Measurements from ENCODE around the gene SDHD.
"Not testable (repeated sequence)": the region's sequence is repeated elsewhere in the genome, so short reads cannot be mapped to it uniquely, and the experiment has no call there.

Gene SDHD

GRCh38 chr11:112086422-112087191 is at the start of gene SDHD, which contains the start of gene TIMM8B:
SDHD (plus strand) TSS chr11:112086873; CDS start chr11:112086908, 35 bp downstream.
TIMM8B (minus strand) TSS chr11:112086756; CDS start chr11:112086723, 33 bp downstream.
- peak; percentile 78 for DNase-seq (ENCODE audit: low read depth)

- DNase-seq (ENCODE audit: low read depth): no peak
These were observed 49.1 kb upstream of the SDHD start for GRCh38 chr11:112037527-112037926.

GRCh38 chr11:112042161-112042960 is 44.3 kb upstream of the SDHD start:
- no peak for DNase-seq (ENCODE audit: low read depth)

GRCh38 chr11:112042961-112043304 is 43.7 kb upstream of the SDHD start:
- DNase-seq (ENCODE audit: low read depth): no peak

GRCh38 chr11:112044961-112045360 is 41.7 kb upstream of the SDHD start:
- no peak for DNase-seq (ENCODE audit: low read depth)

- not testable (repeated sequence) for DNase-seq (ENCODE audit: low read depth)
These were observed 40.0 kb upstream of the SDHD start for GRCh38 chr11:112046647-112047046.

GRCh38 chr11:112048256-112048655 is 38.4 kb upstream of the SDHD start:
- not testable (repeated sequence) for DNase-seq (ENCODE audit: low read depth)

GRCh38 chr11:112049777-112050176 is 36.9 kb upstream of the SDHD start:
- DNase-seq (ENCODE audit: low read depth): no peak

GRCh38 chr11:112050721-112051120 is 36.0 kb upstream of the SDHD start:
- no peak for DNase-seq (ENCODE audit: low read depth)

- no peak for DNase-seq (ENCODE audit: low read depth)
These were observed 34.9 kb upstream of the SDHD start for GRCh38 chr11:112051768-112052167.

GRCh38 chr11:112057170-112057569 is 29.5 kb upstream of the SDHD start:
- DNase-seq (ENCODE audit: low read depth): no peak

- DNase-seq (ENCODE audit: low read depth): no peak
These were observed 28.6 kb upstream of the SDHD start for GRCh38 chr11:112058103-112058502.

- no peak for DNase-seq (ENCODE audit: low read depth)
These were observed 23.8 kb upstream of the SDHD start for GRCh38 chr11:112062923-112063322.

- DNase-seq (ENCODE audit: low read depth): peak; percentile 83
These were observed 12.5 kb upstream of the SDHD start, which contains the start of the genes NKAPD1 and PIH1D2 for GRCh38 chr11:112073941-112074811. NKAPD1 (plus strand) TSS chr11:112074299; CDS start chr11:112075575, 1,276 bp downstream. PIH1D2 (minus strand) TSS chr11:112074017; CDS start chr11:112073174, 843 bp downstream.

GRCh38 chr11:112082729-112083128 is 3.9 kb upstream of the SDHD start:
- peak; percentile 32 for DNase-seq (ENCODE audit: low read depth)

GRCh38 chr11:112085822-112086421 is 751 bp upstream of the SDHD start:
- DNase-seq (ENCODE audit: low read depth): no peak

GRCh38 chr11:112087212-112087611 is 539 bp downstream of the SDHD start:
- no peak for DNase-seq (ENCODE audit: low read depth)

- DNase-seq (ENCODE audit: low read depth): not testable (repeated sequence)
These were observed 8.6 kb downstream of the SDHD start for GRCh38 chr11:112095302-112095701.

GRCh38 chr11:112096194-112096593 is 9.5 kb downstream of the SDHD start:
- no peak for DNase-seq (ENCODE audit: low read depth)

GRCh38 chr11:112097734-112098528 is 11.3 kb downstream of the SDHD start:
- DNase-seq (ENCODE audit: low read depth): no peak

GRCh38 chr11:112100462-112100861 is 13.8 kb downstream of the SDHD start:
- no peak for DNase-seq (ENCODE audit: low read depth)
